GM12872 (cell line): Measurements from ENCODE around the gene ZNF175.

Experiments
- TF ChIP-seq, protein P1 (sequence below): IDR thresholded peaks from 3 replicates; pipeline ENCODE4 v1.5.1; 2011; ENCODE audit warnings: low read depth, mild to moderate bottlenecking, low read length, moderate library complexity; ENCODE audit not compliant: insufficient read depth

Gene ZNF175

GRCh38 chr19:51576850-51577249 lies 5.8 kb downstream of the ZNF175 start:
- TF ChIP-seq, protein P1, sequence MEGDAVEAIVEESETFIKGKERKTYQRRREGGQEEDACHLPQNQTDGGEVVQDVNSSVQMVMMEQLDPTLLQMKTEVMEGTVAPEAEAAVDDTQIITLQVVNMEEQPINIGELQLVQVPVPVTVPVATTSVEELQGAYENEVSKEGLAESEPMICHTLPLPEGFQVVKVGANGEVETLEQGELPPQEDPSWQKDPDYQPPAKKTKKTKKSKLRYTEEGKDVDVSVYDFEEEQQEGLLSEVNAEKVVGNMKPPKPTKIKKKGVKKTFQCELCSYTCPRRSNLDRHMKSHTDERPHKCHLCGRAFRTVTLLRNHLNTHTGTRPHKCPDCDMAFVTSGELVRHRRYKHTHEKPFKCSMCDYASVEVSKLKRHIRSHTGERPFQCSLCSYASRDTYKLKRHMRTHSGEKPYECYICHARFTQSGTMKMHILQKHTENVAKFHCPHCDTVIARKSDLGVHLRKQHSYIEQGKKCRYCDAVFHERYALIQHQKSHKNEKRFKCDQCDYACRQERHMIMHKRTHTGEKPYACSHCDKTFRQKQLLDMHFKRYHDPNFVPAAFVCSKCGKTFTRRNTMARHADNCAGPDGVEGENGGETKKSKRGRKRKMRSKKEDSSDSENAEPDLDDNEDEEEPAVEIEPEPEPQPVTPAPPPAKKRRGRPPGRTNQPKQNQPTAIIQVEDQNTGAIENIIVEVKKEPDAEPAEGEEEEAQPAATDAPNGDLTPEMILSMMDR, result no peak

DNA sequence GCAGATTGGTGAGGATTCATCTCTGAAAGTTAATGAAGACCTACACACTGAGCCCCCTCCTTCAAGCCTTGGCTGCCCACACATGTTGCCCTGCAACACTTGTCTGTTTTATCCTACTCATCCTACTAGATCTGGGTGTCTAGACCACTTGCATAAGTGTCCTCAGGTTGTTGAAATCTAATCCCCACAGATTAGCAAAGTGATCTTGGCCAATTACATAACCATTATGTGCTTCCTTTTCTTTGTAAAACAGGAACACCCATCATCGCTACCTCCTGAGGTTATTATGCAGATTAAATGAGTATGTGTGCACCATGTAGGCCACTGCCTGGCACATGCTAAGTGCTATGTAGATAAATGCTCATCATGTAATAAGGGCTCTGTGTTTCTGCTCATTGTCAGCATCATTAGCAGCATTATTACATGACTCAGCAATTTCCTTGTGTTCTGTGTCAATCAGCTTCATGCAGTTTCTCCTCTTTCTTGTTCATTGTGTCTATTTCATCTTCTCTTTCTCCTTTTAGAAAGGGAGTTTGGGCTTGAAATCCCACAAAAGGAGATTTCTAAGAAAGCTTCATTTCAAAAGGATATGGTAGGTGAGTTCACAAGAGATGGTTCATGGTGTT lies 15.1 kb downstream of the ZNF175 start:
- TF ChIP-seq, protein P1, result no peak

GRCh38 chr19:51586799-51587198 lies 15.7 kb downstream of the ZNF175 start:
- TF ChIP-seq, protein P1, result no peak

DNA sequence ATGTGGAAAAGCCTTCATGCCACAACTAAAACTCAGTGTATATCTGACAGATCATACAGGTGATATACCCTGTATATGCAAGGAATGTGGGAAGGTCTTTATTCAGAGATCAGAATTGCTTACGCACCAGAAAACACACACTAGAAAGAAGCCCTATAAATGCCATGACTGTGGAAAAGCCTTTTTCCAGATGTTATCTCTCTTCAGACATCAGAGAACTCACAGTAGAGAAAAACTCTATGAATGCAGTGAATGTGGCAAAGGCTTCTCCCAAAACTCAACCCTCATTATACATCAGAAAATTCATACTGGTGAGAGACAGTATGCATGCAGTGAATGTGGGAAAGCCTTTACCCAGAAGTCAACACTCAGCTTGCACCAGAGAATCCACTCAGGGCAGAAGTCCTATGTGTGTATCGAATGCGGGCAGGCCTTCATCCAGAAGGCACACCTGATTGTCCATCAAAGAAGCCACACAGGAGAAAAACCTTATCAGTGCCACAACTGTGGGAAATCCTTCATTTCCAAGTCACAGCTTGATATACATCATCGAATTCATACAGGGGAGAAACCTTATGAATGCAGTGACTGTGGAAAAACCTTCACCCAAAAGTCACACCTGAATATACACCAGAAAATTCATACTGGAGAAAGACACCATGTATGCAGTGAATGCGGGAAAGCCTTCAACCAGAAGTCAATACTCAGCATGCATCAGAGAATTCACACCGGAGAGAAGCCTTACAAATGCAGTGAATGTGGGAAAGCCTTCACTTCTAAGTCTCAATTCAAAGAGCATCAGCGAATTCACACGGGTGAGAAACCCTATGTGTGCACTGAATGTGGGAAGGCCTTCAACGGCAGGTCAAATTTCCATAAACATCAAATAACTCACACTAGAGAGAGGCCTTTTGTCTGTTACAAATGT lies 16.4 kb downstream of the ZNF175 start:
- TF ChIP-seq, protein P1, result no peak

DNA sequence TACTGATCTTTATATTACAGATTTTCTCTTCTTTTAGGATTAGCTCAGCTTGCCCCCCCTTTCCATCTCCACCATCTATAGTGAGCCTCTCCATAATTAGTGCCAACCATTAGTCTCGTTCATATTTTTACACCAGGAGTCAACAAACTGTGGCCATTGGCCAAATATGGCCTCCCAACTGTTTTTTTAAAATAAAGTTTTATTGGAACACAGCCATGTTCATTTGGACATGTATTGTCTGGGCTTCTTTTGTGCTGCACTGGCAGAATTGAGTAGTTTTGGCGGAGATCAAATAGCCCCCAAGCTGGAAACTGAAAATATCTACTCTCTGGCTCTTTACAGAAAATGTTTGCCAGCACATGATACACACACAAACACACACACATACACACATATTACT lies 18.4 kb downstream of the ZNF175 start:
- TF ChIP-seq, protein P1, result no peak

GRCh38 chr19:51590441-51590840 lies 19.4 kb downstream of the ZNF175 start:
- TF ChIP-seq, protein P1, result no peak

- TF ChIP-seq, protein P1, result no peak
Measured at GRCh38 chr19:51592521-51592920, 21.4 kb downstream of the ZNF175 start.
